ENCODE data around the gene SH3GLB1. TPM values are rescaled to one million over a fixed set of nuclear protein-coding genes. Genes with fewer than 3 reads are reported as not detected.

SH3GLB1 gene
- total RNA-seq, 1 experiment from 2014 or later, result 25.0 TPM

DNA sequence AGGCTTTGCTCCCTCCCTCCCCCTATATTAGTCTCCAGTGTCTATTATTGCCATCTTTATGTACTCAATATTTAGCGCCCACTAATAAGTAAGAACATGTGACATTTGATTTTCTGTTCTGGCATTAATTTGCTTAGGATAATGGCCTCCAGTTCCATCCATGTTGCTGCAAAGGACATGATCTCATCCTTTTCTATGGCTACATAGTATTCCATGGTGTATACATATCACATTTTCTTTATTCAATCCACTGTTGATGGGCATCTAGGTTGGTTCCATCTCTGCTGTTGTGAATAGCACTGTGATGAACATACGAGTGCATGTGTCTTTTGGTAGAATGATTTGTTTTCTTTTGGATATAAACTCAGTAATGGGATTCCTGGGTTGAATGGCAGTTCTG is 61.3 kb downstream of the SH3GLB1 start:
- TF ChIP-seq, protein P1, sequence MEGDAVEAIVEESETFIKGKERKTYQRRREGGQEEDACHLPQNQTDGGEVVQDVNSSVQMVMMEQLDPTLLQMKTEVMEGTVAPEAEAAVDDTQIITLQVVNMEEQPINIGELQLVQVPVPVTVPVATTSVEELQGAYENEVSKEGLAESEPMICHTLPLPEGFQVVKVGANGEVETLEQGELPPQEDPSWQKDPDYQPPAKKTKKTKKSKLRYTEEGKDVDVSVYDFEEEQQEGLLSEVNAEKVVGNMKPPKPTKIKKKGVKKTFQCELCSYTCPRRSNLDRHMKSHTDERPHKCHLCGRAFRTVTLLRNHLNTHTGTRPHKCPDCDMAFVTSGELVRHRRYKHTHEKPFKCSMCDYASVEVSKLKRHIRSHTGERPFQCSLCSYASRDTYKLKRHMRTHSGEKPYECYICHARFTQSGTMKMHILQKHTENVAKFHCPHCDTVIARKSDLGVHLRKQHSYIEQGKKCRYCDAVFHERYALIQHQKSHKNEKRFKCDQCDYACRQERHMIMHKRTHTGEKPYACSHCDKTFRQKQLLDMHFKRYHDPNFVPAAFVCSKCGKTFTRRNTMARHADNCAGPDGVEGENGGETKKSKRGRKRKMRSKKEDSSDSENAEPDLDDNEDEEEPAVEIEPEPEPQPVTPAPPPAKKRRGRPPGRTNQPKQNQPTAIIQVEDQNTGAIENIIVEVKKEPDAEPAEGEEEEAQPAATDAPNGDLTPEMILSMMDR (conservative IDR thresholded peaks at IDR 0.05; ENCODE audit: low read depth, low read length), result no peak
- TF ChIP-seq EZH2 (IDR thresholded peaks at IDR 0.05; ENCODE audit: low read length, unreplicated experiment), result no peak
- TF ChIP-seq EZH2phosphoT487 (IDR thresholded peaks at IDR 0.05; ENCODE audit: borderline replicate concordance, low read length), result no peak
- ChIA-PET POLR2A (ENCODE audit: unreplicated experiment) (no interaction called here), CTCF (no interaction called here)
- Histone ChIP-seq H4K20me1 (ENCODE audit: low read length) (no peaks in the 10 kb centered on the region), H3K79me2 (ENCODE audit: low read length) (no peaks in the 10 kb centered on the region), H3K9me3 (ENCODE audit: low read length) (no peaks in the 10 kb centered on the region), H3K9ac (ENCODE audit: low read length) (no peak overlapping the region), H3F3A (ENCODE audit: low read length, unreplicated experiment) (no peaks in the 10 kb centered on the region), H3K27me3 (ENCODE audit: low read length) (no peaks in the 10 kb centered on the region), H3K4me2 (ENCODE audit: low read length) (no peak overlapping the region), H3K9me2 (replicated peaks; ENCODE audit: low read length) (no peaks in the 10 kb centered on the region), H3K4me1 (ENCODE audit: insufficient read depth, low read length) (no peaks in the 10 kb centered on the region), H3K36me3 (ENCODE audit: low read depth, low read length) (no peaks in the 10 kb centered on the region), H2AFZ (ENCODE audit: low read length) (no peak overlapping the region), H3K27ac (ENCODE audit: low read length) (no peak overlapping the region), H3K4me3 (ENCODE audit: low read length) (no peak overlapping the region)
- DNase-seq (no peak), ATAC-seq (no peak)
- no TSS peak for BruUV-seq (replicated peaks)
- intact Hi-C loops (cut with micrococcal nuclease), result no loop called here

DNA sequence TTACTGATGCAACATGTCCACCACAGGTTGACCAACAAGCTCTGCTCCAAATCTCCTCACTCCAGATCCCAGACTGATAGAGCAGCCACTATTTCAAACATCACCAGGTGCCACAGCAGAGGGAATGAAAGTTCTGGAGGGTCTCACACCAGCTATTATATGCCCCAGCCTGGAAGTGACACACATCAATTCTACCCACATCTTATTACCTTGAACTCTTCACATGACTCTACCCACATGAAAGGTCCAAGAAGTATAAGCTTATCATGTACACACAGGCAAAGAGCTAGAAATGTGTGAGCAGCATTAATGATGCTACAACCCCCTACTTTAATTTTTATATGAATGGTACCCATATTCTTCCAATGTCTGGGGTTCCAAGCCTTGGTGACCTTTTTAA is 64.2 kb downstream of the SH3GLB1 start:
- CTCF ChIA-PET, result no interaction called here
- peaks cover 8% of the 10 kb centered on the region for H3K4me1 ChIP-seq (ENCODE audit: insufficient read depth, low read length)
- H3K79me2 ChIP-seq (ENCODE audit: low read length), result no peaks in the 10 kb centered on the region
- H3K27me3 ChIP-seq (ENCODE audit: low read length), result no peaks in the 10 kb centered on the region
- H4K20me1 ChIP-seq (ENCODE audit: low read length), result no peaks in the 10 kb centered on the region
- H3K9ac ChIP-seq (ENCODE audit: low read length), result no peak overlapping the region
- no TSS peak for BruUV-seq (replicated peaks)
- no peak overlapping the region for H3K4me3 ChIP-seq (ENCODE audit: low read length)
- DNase-seq (no peak), ATAC-seq (no peak)
- H3F3A ChIP-seq (ENCODE audit: low read length, unreplicated experiment), result no peaks in the 10 kb centered on the region
- no peak overlapping the region for H3K4me2 ChIP-seq (ENCODE audit: low read length)
- H3K27ac ChIP-seq (ENCODE audit: low read length), result no peak overlapping the region
- no peaks in the 10 kb centered on the region for H3K9me2 ChIP-seq (replicated peaks; ENCODE audit: low read length)
- intact Hi-C loops (cut with micrococcal nuclease), result no loop called here
- H3K9me3 ChIP-seq (ENCODE audit: low read length), result no peaks in the 10 kb centered on the region
- no peak for TF ChIP-seq EZH2 (IDR thresholded peaks at IDR 0.05; ENCODE audit: low read length, unreplicated experiment)
- H2AFZ ChIP-seq (ENCODE audit: low read length), result no peak overlapping the region
- POLR2A ChIA-PET (ENCODE audit: unreplicated experiment), result no interaction called here
- no peaks in the 10 kb centered on the region for H3K36me3 ChIP-seq (ENCODE audit: low read depth, low read length)

DNA sequence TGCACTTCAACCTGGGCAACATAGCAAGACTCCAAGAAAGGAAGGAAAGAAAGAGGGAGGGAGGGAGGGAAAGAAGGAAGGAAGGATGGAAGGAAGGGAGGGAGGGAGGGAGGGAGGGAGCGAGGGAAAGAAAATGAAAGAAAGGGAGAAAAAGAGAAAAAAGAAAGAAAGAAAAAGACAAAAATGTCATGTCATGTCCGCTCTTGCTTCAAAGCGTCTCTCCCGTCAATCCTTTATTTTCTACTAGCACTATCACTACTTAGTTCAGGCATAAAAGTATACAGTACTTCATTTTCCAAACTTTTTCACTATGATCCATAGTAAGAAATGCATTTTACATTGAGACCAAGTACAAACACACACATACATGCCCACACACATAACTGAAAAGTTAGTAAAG is 64.7 kb downstream of the SH3GLB1 start:
- Histone ChIP-seq H3K4me2 (ENCODE audit: low read length) (no peak overlapping the region), H3K79me2 (ENCODE audit: low read length) (no peaks in the 10 kb centered on the region), H3K9me2 (replicated peaks; ENCODE audit: low read length) (no peaks in the 10 kb centered on the region), H3K9ac (ENCODE audit: low read length) (no peak overlapping the region), H3F3A (ENCODE audit: low read length, unreplicated experiment) (no peaks in the 10 kb centered on the region), H3K4me3 (ENCODE audit: low read length) (no peak overlapping the region), H4K20me1 (ENCODE audit: low read length) (no peaks in the 10 kb centered on the region), H3K4me1 (ENCODE audit: insufficient read depth, low read length) (peaks cover 13% of the 10 kb centered on the region), H3K36me3 (ENCODE audit: low read depth, low read length) (no peaks in the 10 kb centered on the region), H3K27me3 (ENCODE audit: low read length) (no peaks in the 10 kb centered on the region), H2AFZ (ENCODE audit: low read length) (no peak overlapping the region), H3K27ac (ENCODE audit: low read length) (no peak overlapping the region), H3K9me3 (ENCODE audit: low read length) (no peaks in the 10 kb centered on the region)
- TF ChIP-seq EZH2 (IDR thresholded peaks at IDR 0.05; ENCODE audit: low read length, unreplicated experiment) (no peak), EZH2phosphoT487 (IDR thresholded peaks at IDR 0.05; ENCODE audit: borderline replicate concordance, low read length) (no peak)
- TF ChIP-seq, protein P1 (conservative IDR thresholded peaks at IDR 0.05; ENCODE audit: low read depth, low read length), result no peak
- DNase-seq (no peak), ATAC-seq (no peak)
- intact Hi-C loops (cut with micrococcal nuclease), result no loop called here
- CTCF ChIA-PET, result no interaction called here
- BruUV-seq (replicated peaks), result no TSS peak
- POLR2A ChIA-PET (ENCODE audit: unreplicated experiment), result no interaction called here
